ENCODE results near the gene RRP15. TPM values are rescaled to one million over a fixed set of nuclear protein-coding genes. Genes with fewer than 3 reads are reported as not detected.
"Not testable (repeated sequence)": the region's sequence is repeated elsewhere in the genome, so short reads cannot be mapped to it uniquely, and the experiment has no call there.

The RRP15 gene
- total and polyA plus RNA-seq, 7 donors = 1.8 to 8.9 (median 6.1) TPM

GRCh38 chr1:218314316-218314715 lies 29.2 kb downstream of the RRP15 start:
- TF ChIP-seq POLR2AphosphoS5 (IDR thresholded peaks at IDR 0.05) (no peak), EP300 (IDR thresholded peaks at IDR 0.05) (no peak), POLR2A (IDR thresholded peaks at IDR 0.05) (no peak), CTCF (IDR thresholded peaks at IDR 0.05) (no peak)

DNA sequence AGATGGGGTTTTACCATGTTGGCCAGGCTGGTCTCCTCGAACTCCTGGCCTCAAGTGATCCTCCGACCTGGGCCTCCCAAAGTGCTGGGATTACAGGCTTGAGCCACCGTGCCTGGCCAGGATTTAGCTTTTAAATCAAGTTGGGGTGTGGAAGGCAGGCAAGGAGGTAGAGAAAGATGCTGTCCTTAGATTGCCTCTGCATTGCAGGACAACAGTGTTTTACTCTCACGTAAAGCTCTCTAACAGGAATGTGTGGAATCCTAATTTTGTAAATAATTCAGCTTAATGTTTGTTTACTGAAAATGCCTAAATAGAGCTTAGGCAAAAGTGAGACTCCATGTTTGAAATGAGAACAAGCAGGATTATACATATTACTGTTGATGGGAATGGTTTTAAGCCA lies 30.5 kb downstream of the RRP15 start:
- WGBS, 2 donors = 92 to 93% methylated on average over 4 of the region's 4 CpGs
- intact Hi-C loops (cut with DNase I) = no loop called here
- no peaks in the 10 kb centered on the region for H3K27me3 ChIP-seq

More at GRCh38 chr1:218314316-218314715, 29.2 kb downstream of the RRP15 start:
- Histone ChIP-seq H3K36me3 (no peaks in the 10 kb centered on the region), H3K9me3 (no peaks in the 10 kb centered on the region), H3K4me3 (no peak overlapping the region), H3K27ac (no peak overlapping the region), H3K27me3 (no peaks in the 10 kb centered on the region), H3K4me1 (no peaks in the 10 kb centered on the region)
- WGBS, 2 donors = 98% methylated on average over 3 of the region's 3 CpGs
- DNase-seq = no peak
- intact Hi-C loops (cut with DNase I) = no loop called here

GRCh38 chr1:218317061-218317460 lies 32.0 kb downstream of the RRP15 start:
- no peak for DNase-seq
- Histone ChIP-seq H3K27me3 (no peaks in the 10 kb centered on the region), H3K27ac (no peak overlapping the region), H3K4me3 (no peak overlapping the region), H3K4me1 (no peaks in the 10 kb centered on the region), H3K9me3 (no peaks in the 10 kb centered on the region), H3K36me3 (no peaks in the 10 kb centered on the region)
- 81 to 95% methylated on average over 5 of the region's 5 CpGs for WGBS, 2 donors
- TF ChIP-seq EP300 (IDR thresholded peaks at IDR 0.05) (no peak), POLR2A (IDR thresholded peaks at IDR 0.05) (no peak), POLR2AphosphoS5 (IDR thresholded peaks at IDR 0.05) (no peak), CTCF (IDR thresholded peaks at IDR 0.05) (no peak)
- intact Hi-C loops (cut with DNase I) = no loop called here

More for the DNA sequence above, 30.5 kb downstream of the RRP15 start:
- TF ChIP-seq EP300 (IDR thresholded peaks at IDR 0.05) (no peak), POLR2A (IDR thresholded peaks at IDR 0.05) (no peak), POLR2AphosphoS5 (IDR thresholded peaks at IDR 0.05) (no peak), CTCF (IDR thresholded peaks at IDR 0.05) (no peak)
- no peaks in the 10 kb centered on the region for H3K36me3 ChIP-seq
- no peak overlapping the region for H3K4me3 ChIP-seq
- H3K9me3 ChIP-seq = no peaks in the 10 kb centered on the region
- no peaks in the 10 kb centered on the region for H3K4me1 ChIP-seq
- no peak overlapping the region for H3K27ac ChIP-seq
- no peak for DNase-seq

- H3K4me3 ChIP-seq; H3K4me1 ChIP-seq; H3K27me3 ChIP-seq; DNase-seq; H3K9me3 ChIP-seq; intact Hi-C loops (cut with DNase I); H3K27ac ChIP-seq: not testable (repeated sequence)
- 97% methylated on average over 2 to 3 of the region's 3 CpGs for WGBS, 2 donors
- peaks cover 0 to 20% (median 5%) of the 10 kb centered on the region in 4 donors for H3K36me3 ChIP-seq
These were observed 35.1 kb downstream of the RRP15 start for GRCh38 chr1:218320182-218320581.

- Histone ChIP-seq H3K27ac (no peak overlapping the region), H3K27me3 (no peaks in the 10 kb centered on the region), H3K9me3 (no peaks in the 10 kb centered on the region), H3K36me3 (peaks cover 0 to 23% (median 5%) of the 10 kb centered on the region in 4 donors), H3K4me3 (no peak overlapping the region), H3K4me1 (no peaks in the 10 kb centered on the region)
- WGBS, 2 donors = 97% methylated on average over 17 of the region's 17 CpGs
- intact Hi-C loops (cut with DNase I) = no loop called here
- DNase-seq = no peak
- TF ChIP-seq EP300 (IDR thresholded peaks at IDR 0.05) = no peak
- TF ChIP-seq CTCF (IDR thresholded peaks at IDR 0.05) = no peak
- TF ChIP-seq POLR2A (IDR thresholded peaks at IDR 0.05) = no peak
- TF ChIP-seq POLR2AphosphoS5 (IDR thresholded peaks at IDR 0.05) = no peak
These were observed 37.7 kb downstream of the RRP15 start for GRCh38 chr1:218322762-218323161.
